HG03108 (cell line): ENCODE measurements around the gene MEOX1.
"Not testable (repeated sequence)": the region's sequence is repeated elsewhere in the genome, so short reads cannot be mapped to it uniquely, and the experiment has no call there.

Experiments used
- ATAC-seq: cut with Tn5 transposase; IDR thresholded peaks from one replicate; pipeline ENCODE4 v1.9.1; 2021; ENCODE audit warnings: moderate library complexity; ENCODE audit not compliant: unreplicated experiment

MEOX1 gene

GRCh38 chr17:43620147-43620546 lies 41.6 kb downstream of the MEOX1 start:
- ATAC-seq, result no peak

GRCh38 chr17:43619705-43620104 lies 42.0 kb downstream of the MEOX1 start:
- no peak for ATAC-seq

- ATAC-seq, result no peak
Observed at GRCh38 chr17:43618276-43618675, 43.4 kb downstream of the MEOX1 start.

- no peak for ATAC-seq
Observed at GRCh38 chr17:43616852-43617251, 44.9 kb downstream of the MEOX1 start.

- no peak for ATAC-seq
Observed at GRCh38 chr17:43616421-43616820, 45.3 kb downstream of the MEOX1 start.

GRCh38 chr17:43616029-43616351 lies 45.7 kb downstream of the MEOX1 start:
- ATAC-seq, result no peak

- ATAC-seq, result no peak
Observed at GRCh38 chr17:43615330-43616028, 46.2 kb downstream of the MEOX1 start.

- ATAC-seq, result no peak
Observed at GRCh38 chr17:43614561-43614960, 47.2 kb downstream of the MEOX1 start.

- ATAC-seq, result no peak
Observed at GRCh38 chr17:43613917-43614316, 47.8 kb downstream of the MEOX1 start.

GRCh38 chr17:43612515-43612914 lies 49.2 kb downstream of the MEOX1 start:
- no peak for ATAC-seq

GRCh38 chr17:43611230-43611969 lies 50.3 kb downstream of the MEOX1 start:
- ATAC-seq, result no peak

- no peak for ATAC-seq
Observed at GRCh38 chr17:43609613-43610385, 51.9 kb downstream of the MEOX1 start.

- no peak for ATAC-seq
Observed at GRCh38 chr17:43608313-43608712, 53.4 kb downstream of the MEOX1 start.

GRCh38 chr17:43604549-43604948 lies 57.2 kb downstream of the MEOX1 start:
- no peak for ATAC-seq

- ATAC-seq, result no peak
Observed at GRCh38 chr17:43603321-43603720, 58.4 kb downstream of the MEOX1 start.

GRCh38 chr17:43602556-43602955 lies 59.2 kb downstream of the MEOX1 start:
- ATAC-seq, result not testable (repeated sequence)

- no peak for ATAC-seq
Observed at GRCh38 chr17:43601280-43602039, 60.3 kb downstream of the MEOX1 start.

- ATAC-seq, result no peak
Observed at GRCh38 chr17:43599835-43600234, 61.9 kb downstream of the MEOX1 start.

GRCh38 chr17:43599046-43599395 lies 62.7 kb downstream of the MEOX1 start:
- no peak for ATAC-seq

- no peak for ATAC-seq
Observed at GRCh38 chr17:43598357-43599045, 63.2 kb downstream of the MEOX1 start.
